ENCODE data around the gene RAP1GAP. TPM values are rescaled to one million over a fixed set of nuclear protein-coding genes. Genes with fewer than 3 reads are reported as not detected.

Gene RAP1GAP
- polyA plus RNA-seq, 3 donors = 0.04 TPM; not detected in 2

DNA sequence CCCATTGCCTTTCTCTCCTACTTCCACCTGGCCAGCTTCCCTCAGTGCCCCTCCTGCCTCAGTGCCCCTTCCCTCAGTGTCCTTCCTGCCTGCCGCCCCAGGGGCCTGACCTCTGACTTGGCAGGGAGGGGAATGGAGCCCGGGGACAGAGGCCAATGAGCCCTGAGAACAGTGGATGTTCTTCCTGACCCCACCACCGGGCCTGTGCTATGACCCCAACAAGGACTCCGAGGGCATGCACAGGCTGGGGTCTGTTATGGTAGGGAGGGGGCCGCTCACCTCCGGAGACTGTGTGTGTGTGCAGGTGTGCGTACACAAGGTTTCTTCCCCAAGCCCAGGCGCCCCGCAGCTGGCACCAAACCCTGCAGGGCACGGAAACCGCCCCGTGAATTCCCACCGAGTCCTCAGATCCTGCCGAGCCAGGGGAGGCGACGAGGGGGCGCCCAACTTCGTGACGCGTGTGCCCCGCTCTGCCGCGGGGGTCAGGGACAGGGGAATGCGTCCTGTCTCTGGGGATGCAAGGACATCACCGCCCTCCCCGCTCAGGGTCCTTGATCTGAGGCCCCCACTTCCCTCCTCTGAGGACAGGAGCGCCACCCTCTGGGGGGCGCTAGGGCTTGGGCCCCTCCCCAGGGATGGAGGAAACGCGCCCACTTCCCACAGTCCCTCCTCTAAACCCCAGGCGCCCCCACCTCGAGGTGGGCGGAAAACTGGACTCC is 766 bp downstream of the RAP1GAP start:
- intact Hi-C loops (cut with micrococcal nuclease) = no loop called here

DNA sequence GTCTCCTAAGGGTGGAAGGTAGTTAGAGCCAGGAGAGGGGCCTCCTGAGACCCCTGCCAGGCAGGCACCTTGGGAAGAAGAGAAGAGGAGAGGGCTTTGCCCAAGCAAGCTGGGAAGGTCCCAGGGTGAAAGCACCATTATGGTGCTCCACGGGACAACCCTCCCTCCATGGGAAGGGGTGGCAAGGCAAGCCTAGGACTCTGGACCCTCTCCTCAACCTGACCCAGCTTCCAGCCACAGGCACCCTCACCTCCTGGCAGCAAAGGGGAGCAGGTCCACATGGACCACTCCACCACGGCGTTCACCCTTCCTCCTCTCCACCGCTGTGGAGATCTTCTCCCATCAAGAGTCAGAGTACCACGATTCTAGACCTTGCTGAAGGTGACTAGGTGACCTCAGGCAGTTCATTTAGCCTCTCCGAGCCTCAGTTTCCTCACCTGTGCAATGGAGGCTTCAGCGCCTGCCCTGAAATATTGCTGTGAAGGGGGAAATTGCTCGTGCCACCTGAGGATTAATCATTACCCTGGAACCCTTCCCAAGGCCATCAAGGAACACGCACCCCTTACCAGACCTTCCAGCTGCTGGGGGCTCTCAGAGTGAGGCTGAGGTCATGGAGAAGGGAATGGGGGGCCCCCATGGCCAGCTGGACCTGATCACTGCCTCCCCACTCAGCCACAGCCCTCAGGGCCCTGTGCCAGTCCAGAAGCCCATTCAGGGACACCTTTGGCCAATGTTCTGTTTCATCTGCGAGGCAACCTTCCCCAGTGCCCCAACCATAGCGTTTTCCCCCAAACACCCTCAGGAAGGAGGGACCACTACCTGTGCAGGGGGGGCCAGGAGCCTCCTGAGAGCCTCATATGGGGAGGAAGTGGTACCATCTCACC is 1.6 kb downstream of the RAP1GAP start:
- H3K9ac ChIP-seq (ENCODE audit: insufficient read depth, low read length, poor library complexity, severe bottlenecking) = no peak overlapping the region
- peaks cover 18 to 48% of the 10 kb centered on the region in 2 donors for H3K27me3 ChIP-seq (ENCODE audit: control insufficient read depth in 2 of 2, insufficient read depth in 2 of 2, low read length in 2 of 2)
- H4K20me1 ChIP-seq (ENCODE audit: insufficient read depth, low read length) = peaks cover 20% of the 10 kb centered on the region
- TF ChIP-seq, protein P1, sequence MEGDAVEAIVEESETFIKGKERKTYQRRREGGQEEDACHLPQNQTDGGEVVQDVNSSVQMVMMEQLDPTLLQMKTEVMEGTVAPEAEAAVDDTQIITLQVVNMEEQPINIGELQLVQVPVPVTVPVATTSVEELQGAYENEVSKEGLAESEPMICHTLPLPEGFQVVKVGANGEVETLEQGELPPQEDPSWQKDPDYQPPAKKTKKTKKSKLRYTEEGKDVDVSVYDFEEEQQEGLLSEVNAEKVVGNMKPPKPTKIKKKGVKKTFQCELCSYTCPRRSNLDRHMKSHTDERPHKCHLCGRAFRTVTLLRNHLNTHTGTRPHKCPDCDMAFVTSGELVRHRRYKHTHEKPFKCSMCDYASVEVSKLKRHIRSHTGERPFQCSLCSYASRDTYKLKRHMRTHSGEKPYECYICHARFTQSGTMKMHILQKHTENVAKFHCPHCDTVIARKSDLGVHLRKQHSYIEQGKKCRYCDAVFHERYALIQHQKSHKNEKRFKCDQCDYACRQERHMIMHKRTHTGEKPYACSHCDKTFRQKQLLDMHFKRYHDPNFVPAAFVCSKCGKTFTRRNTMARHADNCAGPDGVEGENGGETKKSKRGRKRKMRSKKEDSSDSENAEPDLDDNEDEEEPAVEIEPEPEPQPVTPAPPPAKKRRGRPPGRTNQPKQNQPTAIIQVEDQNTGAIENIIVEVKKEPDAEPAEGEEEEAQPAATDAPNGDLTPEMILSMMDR (IDR thresholded peaks at IDR 0.05) = no peak
- peaks cover 26% of the 10 kb centered on the region for H3K4me1 Mint-ChIP-seq
- H3K9me3 ChIP-seq (replicated peaks in 1 of 2; ENCODE audit: control insufficient read depth in 1 of 2, insufficient read depth in 1 of 2, low read length in 2 of 2) = peaks cover 0 to 6% of the 10 kb centered on the region in 2 donors
- H3K27ac Mint-ChIP-seq = no peak overlapping the region
- no peaks in the 10 kb centered on the region for H3K36me3 Mint-ChIP-seq
- H3K36me3 ChIP-seq (replicated peaks in 1 of 2; ENCODE audit: control insufficient read depth in 1 of 2, insufficient read depth in 2 of 2, low read length in 2 of 2) = no peaks in the 10 kb centered on the region
- no peak for DNase-seq
- intact Hi-C loops (cut with micrococcal nuclease) = no loop called here
- H3K27me3 Mint-ChIP-seq (ENCODE audit: low read depth in 3 of 3) = peaks cover 42 to 62% (median 48%) of the 10 kb centered on the region in 3 donors
- 98% methylated on average over 5 of the region's 11 CpGs for WGBS (ENCODE audit: insufficient coverage)
- H3K4me1 ChIP-seq (ENCODE audit: control insufficient read depth in 1 of 2, insufficient read depth in 2 of 2, low read length in 2 of 2) = peaks cover 13 to 24% of the 10 kb centered on the region in 2 donors
- H3K79me2 ChIP-seq (ENCODE audit: insufficient read depth, low read length) = no peaks in the 10 kb centered on the region
- peaks cover 0 to 5% (median 0%) of the 10 kb centered on the region in 7 donors for H3K9me3 Mint-ChIP-seq
- peak overlapping the region in 1 of 2 donors; percentile 69 for H3K4me3 Mint-ChIP-seq
- no peak overlapping the region for H3K4me2 ChIP-seq (replicated peaks; ENCODE audit: extremely low read depth, low read length, poor library complexity, severe bottlenecking)
- H3K27ac ChIP-seq (ENCODE audit: low read depth in 1 of 2, low read length in 2 of 2) = no peak overlapping the region
- H3K4me3 ChIP-seq (replicated peaks in 1 of 3; ENCODE audit: low read depth in 2 of 3, low read length in 3 of 3) = no peak overlapping the region
- H2AFZ ChIP-seq (ENCODE audit: insufficient read depth, low read depth, low read length, poor library complexity, severe bottlenecking) = no peak overlapping the region

More for the DNA sequence above, 766 bp downstream of the RAP1GAP start:
- Histone ChIP-seq H4K20me1 (ENCODE audit: insufficient read depth, low read length) (peaks cover 25% of the 10 kb centered on the region), H3K79me2 (ENCODE audit: insufficient read depth, low read length) (no peaks in the 10 kb centered on the region), H3K4me2 (replicated peaks; ENCODE audit: extremely low read depth, low read length, poor library complexity, severe bottlenecking) (peak overlapping the region; percentile 79), H3K36me3 (replicated peaks in 1 of 2; ENCODE audit: control insufficient read depth in 1 of 2, insufficient read depth in 2 of 2, low read length in 2 of 2) (no peaks in the 10 kb centered on the region), H3K9ac (ENCODE audit: insufficient read depth, low read length, poor library complexity, severe bottlenecking) (no peak overlapping the region), H3K27me3 (ENCODE audit: control insufficient read depth in 2 of 2, insufficient read depth in 2 of 2, low read length in 2 of 2) (peaks cover 18 to 51% of the 10 kb centered on the region in 2 donors), H2AFZ (ENCODE audit: insufficient read depth, low read depth, low read length, poor library complexity, severe bottlenecking) (no peak overlapping the region), H3K27ac (ENCODE audit: low read depth in 1 of 2, low read length in 2 of 2) (no peak overlapping the region), H3K4me1 (ENCODE audit: control insufficient read depth in 1 of 2, insufficient read depth in 2 of 2, low read length in 2 of 2) (peaks cover 16 to 28% of the 10 kb centered on the region in 2 donors), H3K9me3 (replicated peaks in 1 of 2; ENCODE audit: control insufficient read depth in 1 of 2, insufficient read depth in 1 of 2, low read length in 2 of 2) (peaks cover 0 to 6% of the 10 kb centered on the region in 2 donors), H3K4me3 (replicated peaks in 1 of 3; ENCODE audit: low read depth in 2 of 3, low read length in 3 of 3) (peak overlapping the region in 1 of 3 experiments; percentile 67)
- TF ChIP-seq, protein P1 (IDR thresholded peaks at IDR 0.05) = no peak
- Mint-ChIP-seq H3K27me3 (ENCODE audit: low read depth in 3 of 3) (peaks cover 46 to 60% (median 48%) of the 10 kb centered on the region in 3 donors), H3K27ac (no peak overlapping the region), H3K36me3 (no peaks in the 10 kb centered on the region), H3K4me1 (peaks cover 31% of the 10 kb centered on the region), H3K9me3 (peaks cover 0 to 5% (median 0%) of the 10 kb centered on the region in 7 donors), H3K4me3 (peak overlapping the region in 1 of 2 donors; percentile 51)
- 10% methylated on average over 29 of the region's 33 CpGs for WGBS (ENCODE audit: insufficient coverage)
- DNase-seq = no peak
